GM21515 (cell line): Measurements from ENCODE around the gene DAPK2.

Experiments used
- ATAC-seq: cut with Tn5 transposase; IDR thresholded peaks from one replicate; pipeline ENCODE4 v1.9.1; 2021; ENCODE audit not compliant: unreplicated experiment

Gene DAPK2

DNA sequence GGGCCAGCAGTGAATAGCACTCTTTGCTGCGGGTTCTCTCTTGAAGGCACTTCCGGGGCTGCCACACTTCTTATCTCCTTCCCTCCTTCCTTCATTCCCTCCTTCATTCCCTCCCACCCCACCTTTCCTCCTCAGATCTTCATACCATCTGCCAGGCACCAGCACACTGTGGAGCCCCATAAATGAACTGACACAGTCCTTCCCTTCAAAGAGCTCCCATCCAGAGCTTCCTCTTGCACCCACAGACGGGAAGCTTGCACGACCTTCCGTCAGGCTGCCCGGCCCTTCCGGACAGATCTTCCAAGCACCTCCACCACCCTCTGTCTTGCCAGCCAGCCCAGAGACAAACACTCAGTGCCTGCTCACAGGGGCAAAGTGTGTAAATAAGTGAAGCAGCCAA lies 147.1 kb downstream of the DAPK2 start:
- ATAC-seq = no peak

DNA sequence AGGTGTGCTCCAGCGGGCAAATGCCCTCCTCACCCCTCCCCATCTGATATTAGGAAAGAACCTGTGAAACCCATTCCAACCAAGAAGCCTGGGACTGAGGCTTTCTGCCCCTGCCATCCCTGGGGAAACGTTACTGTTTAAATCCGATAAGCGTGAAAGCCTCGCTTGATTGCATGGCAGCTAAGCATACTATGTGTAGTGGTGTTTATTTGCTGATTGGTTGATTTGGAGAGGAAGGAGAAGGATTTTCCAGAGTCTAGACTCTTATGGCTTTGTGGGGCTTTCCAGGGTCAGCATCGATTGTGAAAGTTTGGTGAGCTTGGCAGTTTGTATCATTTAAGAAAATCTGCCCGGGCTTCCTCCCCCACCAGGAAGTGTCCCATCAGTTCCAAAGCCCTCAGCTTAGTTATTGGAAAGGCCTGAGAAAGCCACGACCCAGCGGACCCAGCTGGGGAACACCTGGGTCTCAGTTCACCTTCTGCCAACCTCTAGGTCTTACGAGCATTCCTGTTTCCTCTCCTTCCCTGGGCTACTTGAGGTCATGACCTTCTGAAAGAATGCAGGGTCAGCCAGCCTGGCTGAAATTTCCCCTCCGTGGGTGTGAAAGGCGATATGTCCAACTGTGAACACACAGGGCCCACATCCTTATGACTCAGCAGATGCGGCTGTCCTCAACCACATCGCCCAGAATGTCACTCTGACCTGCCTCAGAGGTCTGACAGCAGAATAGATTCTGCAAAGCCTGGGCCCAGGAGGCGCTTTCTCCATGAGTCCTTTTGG lies 149.8 kb downstream of the DAPK2 start:
- ATAC-seq = peak; percentile 60

DNA sequence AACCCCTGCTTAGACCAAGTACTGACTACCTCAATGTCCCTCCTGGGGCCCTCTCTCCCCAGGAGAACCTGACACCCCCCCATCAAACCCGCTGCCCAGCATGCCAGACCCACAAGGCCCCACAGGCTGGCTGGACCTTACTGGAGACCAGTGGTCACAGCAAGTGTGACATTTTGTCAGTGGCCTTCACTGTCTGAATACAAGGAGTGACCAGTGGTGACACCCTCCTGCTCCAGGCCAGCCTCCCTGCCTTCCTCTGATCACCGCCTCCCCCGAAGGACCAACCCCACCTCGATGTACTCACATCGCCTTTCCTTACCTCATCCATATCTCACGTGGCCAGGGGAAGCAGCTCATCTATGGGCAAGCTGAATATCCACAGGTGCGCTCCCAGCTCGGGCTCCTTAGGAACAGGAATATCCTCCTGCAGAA lies 150.5 kb downstream of the DAPK2 start:
- no peak for ATAC-seq

DNA sequence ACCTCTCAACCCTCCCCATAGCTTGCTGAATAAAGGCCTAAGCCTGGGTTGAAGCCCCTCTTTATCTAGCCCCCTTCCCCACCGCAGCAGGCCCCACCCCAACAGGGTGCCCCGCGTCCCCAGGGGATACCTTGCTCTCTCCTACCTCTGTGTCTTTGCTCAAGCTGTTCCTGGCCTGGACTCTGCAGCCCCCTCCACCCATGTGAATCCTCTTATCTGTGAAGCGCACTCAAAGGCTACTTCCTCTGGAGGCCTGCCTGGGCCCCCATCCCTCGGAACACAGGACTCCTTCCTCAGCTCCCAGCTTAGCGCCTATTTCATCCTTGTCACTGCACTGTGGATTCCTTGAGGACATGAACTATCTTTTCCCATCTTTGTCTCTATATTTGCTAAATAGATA lies 151.1 kb downstream of the DAPK2 start:
- no peak for ATAC-seq

DNA sequence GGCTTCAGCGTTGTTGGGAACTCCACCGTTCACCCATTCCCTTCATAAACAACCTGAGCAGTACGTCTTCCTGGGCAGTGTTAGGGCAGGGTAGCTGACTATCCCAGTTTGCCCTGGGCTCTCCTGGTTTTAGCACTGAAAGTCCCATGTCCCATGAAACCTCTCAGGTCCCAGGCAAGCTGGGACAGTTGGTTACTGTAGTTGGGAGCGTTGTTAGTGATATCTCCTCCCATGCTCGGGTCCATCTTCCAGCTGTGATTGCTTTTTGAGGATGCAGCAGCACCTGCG lies 151.7 kb downstream of the DAPK2 start:
- ATAC-seq = no peak

DNA sequence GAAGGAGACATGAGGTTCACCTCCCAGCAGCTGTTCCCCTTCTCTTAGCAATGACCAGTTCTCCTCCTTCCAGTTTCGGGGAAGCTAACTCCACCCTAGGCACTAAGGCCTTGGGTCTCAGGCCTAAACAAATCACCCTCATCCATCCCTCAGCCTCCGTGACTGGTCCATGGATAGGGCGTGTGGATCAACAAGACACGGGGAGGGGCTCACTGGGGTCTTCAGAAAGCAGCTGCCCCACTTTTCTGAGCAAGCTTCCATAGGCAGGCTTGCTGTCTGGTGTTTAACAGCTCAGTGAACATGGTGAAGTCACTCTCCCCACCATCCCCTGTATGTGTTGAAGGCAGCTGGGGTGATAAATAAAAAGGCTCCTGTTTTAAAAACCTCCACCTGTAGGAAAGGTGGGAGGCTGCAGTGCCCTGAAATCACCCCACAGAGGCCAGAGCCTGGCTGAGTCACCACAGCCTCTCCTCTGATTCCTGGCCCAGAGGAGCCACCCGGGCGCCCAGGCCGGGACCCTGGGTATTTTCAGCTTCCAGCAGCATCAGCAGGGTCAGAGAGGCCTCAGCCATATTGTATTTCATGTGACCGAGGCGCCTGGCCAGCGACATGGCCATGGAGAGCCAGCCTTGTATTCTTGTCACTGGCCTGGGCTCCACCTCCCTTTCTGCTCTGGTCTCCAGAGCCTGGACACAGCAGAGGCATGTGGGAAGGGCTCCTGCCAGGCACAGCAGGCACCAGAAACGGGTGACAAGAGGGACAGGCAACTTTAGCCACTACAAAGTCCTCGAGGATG lies 152.2 kb downstream of the DAPK2 start:
- ATAC-seq = no peak

DNA sequence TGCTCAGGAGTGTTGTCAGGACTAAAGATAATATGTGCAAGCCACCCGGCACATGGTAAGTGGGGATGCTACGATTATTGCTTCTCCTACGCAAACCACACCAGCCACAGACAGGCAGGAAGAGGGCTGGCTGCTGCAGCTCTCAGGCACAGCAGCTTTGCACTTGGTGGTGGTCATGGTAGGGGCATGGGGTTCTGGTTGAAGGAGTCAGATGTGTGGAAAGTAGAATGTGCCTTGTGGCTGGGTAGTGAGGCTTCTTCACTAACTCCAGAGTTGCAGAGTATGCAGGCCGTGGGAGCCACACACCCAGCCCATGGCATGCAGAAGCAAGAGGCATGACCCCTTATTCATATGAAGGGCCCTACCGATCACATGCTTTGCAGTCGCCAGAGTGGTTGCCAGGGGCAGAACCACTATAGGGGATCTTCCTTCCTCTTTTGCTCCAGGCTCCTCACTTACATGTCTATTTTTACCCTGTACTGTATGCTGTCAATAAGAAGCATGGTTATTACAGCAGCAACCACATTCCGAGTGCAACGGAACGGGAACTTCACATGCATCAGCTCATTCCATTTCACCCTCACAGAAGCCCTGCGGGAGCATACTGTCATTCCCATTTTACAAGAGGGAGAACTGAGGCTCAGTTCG lies 153.4 kb downstream of the DAPK2 start:
- no peak for ATAC-seq

DNA sequence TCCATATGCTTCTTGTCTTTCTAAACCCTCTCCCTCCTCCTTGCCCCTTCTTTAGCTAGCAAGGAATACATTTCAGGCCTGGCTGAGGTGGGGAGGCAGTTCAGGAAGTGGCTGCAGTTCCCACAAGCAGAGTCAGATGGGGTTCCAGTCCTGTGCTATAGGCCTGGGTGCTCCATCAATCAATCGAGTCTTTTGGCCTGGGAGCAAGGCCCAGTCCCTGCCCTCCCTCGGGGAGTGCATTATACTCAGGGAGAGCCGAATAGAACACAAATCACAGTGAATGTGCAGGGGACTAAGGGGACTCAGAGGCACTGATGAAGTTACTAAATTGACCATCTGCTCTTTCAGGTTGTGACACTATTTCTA lies 154.5 kb downstream of the DAPK2 start:
- ATAC-seq = no peak

DNA sequence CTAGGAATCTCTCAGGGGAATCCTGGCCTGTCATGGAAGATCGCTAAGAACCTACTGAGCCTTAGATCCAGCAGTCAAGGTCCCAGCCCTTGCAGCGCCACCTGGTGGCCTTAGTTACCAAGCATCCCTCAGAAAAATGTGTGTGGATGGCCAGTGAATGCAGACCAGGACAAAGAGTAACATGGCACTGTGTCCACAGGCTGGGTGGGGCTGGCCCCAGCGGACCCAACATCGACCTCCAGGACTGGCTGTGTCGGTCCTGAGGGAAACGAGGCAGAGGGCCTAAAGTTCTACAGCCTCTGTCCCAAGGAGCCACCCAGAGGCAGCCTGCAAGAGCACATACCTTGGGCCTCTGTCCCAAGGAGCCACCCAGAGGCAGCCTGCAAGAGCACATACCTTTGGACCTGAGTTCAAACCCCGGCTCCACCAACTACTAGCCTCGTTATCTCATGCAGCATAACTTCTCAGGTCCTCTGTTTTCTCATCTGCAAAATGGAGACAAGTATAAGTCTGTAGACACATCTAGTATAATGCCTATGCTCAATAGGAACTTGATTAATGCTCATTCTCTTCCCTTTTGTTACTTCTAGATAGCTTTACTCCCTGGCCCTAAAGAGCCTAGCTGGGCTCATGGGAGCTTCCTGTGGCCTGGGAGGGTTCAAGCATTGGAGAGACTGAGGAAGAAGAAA lies 155.1 kb downstream of the DAPK2 start:
- ATAC-seq = no peak

DNA sequence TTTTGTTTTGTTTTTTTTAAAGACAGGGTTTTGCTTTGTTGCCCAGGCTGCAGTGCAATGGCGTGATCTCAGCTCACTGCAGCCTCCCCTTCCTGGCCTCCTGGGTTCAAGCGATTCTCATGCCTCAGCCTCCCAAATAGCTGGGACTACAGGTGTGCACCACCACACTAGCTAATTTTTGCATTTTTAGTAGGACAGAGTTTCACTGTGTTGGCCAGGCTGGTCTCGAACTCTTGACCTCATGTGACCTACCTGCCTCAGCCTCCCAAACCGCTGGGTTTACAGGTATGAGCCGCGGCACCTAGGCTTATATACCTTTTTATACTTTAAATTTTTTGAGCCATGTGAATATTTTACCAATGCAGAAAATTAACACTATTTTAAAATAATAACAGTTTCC lies 155.7 kb downstream of the DAPK2 start:
- ATAC-seq = no peak

DNA sequence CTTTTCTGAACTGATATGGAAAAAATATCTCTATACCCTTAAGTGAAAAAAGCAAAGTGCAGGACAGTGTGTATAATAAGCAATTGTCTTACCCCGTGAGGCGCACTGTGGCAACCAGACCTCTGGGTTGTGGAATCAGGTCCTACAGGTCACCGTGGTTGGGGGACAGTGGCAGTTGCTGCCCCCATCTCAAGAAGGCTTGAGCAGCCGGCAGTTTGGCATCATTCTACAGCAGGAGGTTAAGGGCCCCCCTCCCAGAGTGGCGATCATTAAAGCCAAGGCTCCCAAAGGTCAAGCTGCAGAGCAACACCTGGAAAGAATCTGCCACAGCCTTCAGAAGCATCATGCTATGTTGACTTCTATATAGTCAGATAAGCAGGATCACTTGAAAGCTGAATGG lies 156.5 kb downstream of the DAPK2 start:
- ATAC-seq = no peak

DNA sequence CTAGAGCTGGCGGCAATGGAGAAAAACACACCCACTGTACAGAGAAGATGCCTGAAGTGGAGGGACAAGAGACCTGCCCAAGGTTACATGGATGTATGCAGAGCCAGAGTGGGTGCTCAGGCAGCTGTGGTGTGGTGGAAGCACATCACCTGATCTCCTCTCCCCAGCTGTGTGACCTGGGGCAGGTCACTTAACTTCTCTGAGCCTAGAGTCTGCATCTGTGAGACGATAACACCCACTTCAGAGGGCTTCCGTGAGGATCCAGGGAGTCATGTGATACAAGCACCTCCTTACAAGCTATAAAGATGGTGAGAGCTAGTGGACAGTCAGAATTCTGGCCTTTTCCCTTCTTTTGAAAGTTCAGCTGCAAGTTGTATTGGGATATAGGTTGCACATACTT lies 157.5 kb downstream of the DAPK2 start:
- no peak for ATAC-seq

DNA sequence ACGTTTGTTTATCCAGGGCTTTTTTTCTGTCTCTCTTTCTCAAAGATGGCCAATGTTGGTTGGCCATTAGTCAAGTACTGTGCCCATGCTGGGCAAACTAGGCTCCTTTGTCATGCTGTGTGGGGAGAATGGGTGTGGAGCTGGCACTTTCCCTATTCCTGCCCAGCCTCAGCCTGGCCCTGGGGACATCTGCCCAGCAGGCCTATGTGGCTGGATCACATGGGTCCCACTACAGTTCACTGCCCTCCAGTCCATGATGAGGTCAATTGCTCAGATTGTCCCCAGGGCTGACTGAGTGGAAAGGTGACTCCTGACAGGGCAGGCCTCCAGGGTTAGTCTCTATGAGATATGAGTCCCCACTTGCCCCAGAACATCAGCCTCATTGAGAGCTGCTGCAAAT lies 158.1 kb downstream of the DAPK2 start:
- no peak for ATAC-seq

DNA sequence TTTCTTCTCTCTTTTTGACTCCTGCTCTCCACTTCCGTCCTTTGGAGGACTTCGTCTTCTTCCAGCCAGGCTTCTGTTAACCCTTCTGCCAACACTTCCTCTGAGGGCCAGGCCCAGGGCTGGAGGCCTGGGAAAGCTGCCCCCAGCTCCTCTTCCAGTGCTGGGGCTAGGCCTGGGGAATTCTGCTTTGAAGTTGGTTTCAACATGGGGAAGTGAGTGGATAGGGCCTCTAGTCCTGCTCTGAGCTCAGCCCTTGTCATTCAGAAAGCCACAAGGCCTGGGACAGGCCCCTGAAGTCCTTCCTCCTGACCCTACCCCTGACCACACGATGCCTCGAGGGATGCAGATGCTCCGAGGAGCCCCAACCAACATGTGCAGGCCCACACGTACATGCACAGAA lies 158.7 kb downstream of the DAPK2 start:
- no peak for ATAC-seq

DNA sequence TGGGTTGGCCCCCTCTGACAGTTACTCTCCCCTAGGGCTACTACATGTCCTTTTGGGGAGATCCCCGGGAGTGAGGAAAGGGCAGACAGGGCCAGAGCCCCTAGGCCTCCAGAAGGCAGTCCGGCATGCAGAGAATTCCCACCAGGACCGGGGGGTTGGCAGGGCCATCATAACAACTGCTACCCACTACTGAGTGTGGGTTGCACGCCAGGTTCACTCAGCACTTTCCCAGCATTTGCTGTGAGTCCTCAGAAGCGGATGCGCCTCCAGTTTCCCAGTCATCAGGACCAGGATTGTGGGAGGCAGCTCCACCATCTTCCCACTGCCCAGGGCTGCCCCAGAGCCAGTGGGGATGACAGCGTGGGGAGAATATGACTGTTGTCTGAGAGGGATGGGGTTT lies 161.3 kb downstream of the DAPK2 start:
- ATAC-seq = no peak

DNA sequence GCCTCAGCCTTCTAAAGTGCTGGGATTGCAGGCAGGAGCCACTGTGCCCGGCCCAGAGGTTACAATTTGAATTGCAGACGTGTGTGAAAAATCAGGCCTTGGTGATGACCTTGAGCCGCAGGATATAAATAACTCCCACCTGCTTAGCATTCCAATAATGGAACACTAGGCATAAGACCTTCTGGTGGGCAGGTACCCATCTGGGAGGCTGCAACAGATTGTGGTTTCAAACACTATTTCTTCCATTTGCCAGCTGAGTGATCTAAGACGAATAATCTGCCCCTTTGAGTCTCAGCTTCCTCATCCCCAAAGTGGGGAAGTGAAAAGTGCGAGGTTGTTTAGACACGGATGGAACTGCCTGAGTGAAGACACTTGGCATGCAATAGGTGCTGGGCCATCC lies 164.9 kb downstream of the DAPK2 start:
- no peak for ATAC-seq

DNA sequence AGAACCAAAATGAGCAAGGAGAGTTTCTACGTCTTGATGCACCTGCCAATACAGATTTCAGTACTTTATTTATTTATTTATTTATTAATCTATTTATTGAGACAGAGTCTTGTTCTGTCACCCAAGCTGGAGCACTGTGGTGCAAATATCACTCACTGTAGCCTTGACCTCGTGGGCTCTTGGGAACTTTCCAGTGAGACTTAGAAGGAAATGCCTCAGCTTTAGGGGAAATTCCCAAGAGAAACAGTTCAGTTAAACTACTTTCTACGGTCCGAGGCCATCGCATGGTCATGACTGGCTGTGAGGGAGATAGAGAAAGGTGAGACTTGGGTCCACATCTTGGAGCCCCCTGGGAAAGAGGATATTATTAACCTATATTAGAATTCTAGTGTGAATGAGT lies 165.5 kb downstream of the DAPK2 start:
- ATAC-seq = no peak

DNA sequence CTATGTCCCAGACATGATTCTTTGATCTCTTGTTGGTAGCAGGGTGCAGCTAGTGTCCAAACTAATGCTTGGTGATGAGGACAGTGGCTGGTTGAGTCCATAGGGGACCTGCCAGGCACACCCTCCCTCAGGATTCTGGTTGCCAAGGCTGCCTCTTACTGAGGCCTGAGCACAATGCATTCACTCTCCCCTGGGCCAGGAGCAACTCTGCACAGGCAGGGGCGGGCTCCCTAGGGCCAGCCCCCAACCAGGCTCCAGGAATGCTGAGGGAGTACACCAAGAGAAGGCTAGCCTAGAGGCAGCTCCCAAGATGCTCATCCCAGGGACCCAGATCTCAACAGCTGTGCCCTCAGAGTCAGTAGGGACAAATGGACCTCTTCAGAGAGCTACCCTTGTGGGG lies 166.3 kb downstream of the DAPK2 start:
- ATAC-seq = no peak

DNA sequence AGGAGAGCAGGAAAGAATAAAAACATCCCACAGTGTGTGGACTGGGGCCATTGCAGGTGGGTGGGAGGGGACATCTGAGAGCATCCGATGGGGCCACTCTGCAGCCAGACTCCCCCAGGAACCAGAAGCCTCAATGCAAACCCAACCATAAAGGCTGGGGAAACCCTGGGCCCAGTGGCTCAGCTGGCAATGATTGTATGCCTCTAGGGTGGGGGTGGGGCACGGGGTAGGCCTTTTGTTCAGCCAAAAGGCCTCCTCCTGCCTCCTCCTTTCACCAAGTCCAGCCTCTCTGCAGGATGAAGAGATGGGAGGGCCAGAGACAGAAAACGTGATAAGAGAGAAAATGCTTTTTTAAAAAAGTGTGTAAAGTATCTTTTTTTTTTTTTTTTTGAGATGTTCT lies 167.1 kb downstream of the DAPK2 start:
- ATAC-seq = no peak

DNA sequence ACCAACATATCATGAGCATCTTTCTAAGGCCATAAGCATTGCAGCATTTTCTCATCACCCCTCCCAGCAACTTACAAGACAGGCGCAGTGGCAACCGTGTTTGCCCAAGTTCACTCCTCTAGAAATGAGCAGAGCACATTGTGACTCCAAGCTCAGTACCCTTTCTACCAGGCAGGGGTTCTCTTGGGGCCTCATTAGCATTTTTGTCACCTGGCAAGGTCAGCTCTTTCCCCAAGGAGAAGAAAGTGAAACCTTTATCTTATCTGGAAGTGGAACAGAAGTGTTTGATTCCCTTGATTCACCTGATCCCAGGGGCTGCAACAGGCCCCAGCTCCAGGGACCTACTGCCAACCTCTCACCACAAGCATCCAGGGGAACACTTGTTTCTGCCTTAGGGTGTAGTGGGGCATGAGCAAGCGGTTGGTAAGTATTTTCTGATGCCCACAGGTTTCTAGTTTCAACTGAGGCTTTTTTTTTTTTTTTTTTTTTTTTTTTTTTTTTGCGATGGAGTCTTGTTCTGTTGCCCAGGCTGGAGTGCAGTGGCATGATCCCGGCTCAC lies 168.5 kb downstream of the DAPK2 start:
- ATAC-seq = no peak

DNA sequence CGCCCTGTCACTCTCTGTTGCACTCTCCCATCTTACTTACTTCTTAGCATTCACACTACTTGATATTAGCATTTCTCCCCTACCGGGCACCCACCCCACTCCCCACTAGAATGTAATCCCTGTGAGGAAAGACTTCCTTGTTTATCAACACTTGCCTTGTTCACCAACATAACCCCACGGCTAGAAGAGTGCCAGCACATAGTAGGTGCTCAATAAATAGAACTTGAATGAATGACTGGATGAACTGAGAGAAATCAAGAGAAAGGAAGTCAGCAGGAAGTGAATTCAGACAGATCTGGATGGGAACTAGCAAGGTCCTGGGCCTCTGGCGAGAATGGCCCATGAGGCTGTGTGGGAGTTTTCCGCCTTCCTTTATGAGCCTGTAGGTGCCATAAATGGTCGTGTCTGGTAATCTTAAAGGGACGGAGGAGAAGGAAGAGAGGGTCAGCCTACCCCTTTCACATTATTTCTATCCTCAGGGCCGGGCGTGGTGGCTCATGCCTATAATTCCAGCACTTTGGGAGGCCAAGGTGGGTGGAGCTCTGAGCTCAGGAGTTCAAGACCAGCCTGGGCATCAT lies 170.1 kb downstream of the DAPK2 start:
- no peak for ATAC-seq
